ENCODE measurements around the gene EPYC.

DNA sequence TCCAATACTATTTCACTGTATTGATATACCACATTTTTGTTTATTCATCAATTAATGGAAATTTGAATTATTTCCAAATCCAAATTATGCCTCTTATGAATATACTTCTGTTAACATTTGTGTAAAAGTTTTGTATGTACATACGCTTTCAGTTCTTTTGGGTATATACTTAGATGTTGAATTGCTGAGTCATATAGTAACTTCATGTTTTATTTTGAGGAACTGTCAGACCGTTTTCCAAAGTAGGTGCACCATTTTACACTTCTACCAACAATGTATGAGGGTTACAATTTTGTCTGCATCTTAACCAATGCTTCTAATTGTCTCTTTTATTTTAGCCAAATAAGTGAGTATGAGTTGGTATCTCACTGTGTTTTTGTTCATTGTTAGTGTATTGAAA is 39.6 kb downstream of the EPYC start:
- TF ChIP-seq, protein P1, sequence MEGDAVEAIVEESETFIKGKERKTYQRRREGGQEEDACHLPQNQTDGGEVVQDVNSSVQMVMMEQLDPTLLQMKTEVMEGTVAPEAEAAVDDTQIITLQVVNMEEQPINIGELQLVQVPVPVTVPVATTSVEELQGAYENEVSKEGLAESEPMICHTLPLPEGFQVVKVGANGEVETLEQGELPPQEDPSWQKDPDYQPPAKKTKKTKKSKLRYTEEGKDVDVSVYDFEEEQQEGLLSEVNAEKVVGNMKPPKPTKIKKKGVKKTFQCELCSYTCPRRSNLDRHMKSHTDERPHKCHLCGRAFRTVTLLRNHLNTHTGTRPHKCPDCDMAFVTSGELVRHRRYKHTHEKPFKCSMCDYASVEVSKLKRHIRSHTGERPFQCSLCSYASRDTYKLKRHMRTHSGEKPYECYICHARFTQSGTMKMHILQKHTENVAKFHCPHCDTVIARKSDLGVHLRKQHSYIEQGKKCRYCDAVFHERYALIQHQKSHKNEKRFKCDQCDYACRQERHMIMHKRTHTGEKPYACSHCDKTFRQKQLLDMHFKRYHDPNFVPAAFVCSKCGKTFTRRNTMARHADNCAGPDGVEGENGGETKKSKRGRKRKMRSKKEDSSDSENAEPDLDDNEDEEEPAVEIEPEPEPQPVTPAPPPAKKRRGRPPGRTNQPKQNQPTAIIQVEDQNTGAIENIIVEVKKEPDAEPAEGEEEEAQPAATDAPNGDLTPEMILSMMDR (conservative IDR thresholded peaks at IDR 0.05; ENCODE audit: low read length) = no peak
- TF ChIP-seq EZH2phosphoT487 (IDR thresholded peaks at IDR 0.05; ENCODE audit: borderline replicate concordance, low read depth, low read length) = no peak

Data from OCI-LY7 (cell line).